ENCODE results near the gene CFAP20DC. TPM values are rescaled to one million over a fixed set of nuclear protein-coding genes. Genes with fewer than 3 reads are reported as not detected.

The CFAP20DC gene
- total RNA-seq, 1 experiment from 2014 or later: 2.9 TPM

DNA sequence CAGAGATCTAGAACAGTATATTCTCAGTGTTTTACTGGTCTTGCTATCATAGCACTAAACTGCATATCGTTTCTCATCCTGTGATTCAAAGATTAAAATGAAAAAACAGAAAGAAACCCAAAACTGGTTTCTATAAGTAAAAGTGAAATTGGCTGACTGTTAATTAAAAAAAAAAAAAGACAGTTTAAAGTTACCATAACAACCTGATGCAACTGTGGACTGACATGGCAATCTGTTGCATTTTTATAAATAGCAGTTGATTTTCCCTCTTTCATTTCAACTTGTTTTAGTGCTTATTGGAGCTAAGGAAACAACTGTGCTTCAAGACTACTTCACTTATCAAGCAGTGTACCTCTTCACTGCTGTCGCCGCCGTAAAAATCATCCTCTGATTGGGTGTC lies 186.6 kb downstream of the CFAP20DC start:
- ChIA-PET POLR2A (no interaction called here), RAD21 (ENCODE audit: low non-redundant PET in 1 of 2, low total read pairs in 2 of 2, uncharacterized antibody in 2 of 2, unreplicated experiment in 2 of 2) (no interaction called here), CTCF (no interaction called here)
- no peak for DNase-seq (ENCODE audit: low read depth, low spot score)
- Histone ChIP-seq H2AFZ (ENCODE audit: low read depth, low read length, poor library complexity, severe bottlenecking) (no peak overlapping the region), H3K4me2 (ENCODE audit: low read length) (no peak overlapping the region), H3K9me3 (ENCODE audit: control insufficient read depth in 1 of 2, insufficient read depth in 1 of 2, low read depth in 1 of 2, low read length in 2 of 2) (no peaks in the 10 kb centered on the region), H3K9ac (ENCODE audit: low read length) (no peak overlapping the region), H3K27me3 (ENCODE audit: insufficient read depth, low read length) (no peaks in the 10 kb centered on the region), H4K20me1 (ENCODE audit: insufficient read depth) (no peaks in the 10 kb centered on the region), H3K79me2 (ENCODE audit: insufficient read depth, low read length) (no peaks in the 10 kb centered on the region), H3K27ac (ENCODE audit: low read depth, low read length) (no peak overlapping the region), H3K36me3 (ENCODE audit: control insufficient read depth in 1 of 2, insufficient read depth in 2 of 2, low read length in 2 of 2) (no peaks in the 10 kb centered on the region), H3K4me1 (ENCODE audit: control insufficient read depth in 1 of 2, insufficient read depth in 2 of 2, low read length in 2 of 2) (no peaks in the 10 kb centered on the region), H3K4me3 (replicated peaks in 1 of 2; ENCODE audit: low read depth in 1 of 2, low read length in 2 of 2) (no peak overlapping the region), H3K9me2 (ENCODE audit: insufficient read depth) (no peaks in the 10 kb centered on the region)
- ATAC-seq: no peak
- no peak for TF ChIP-seq TCF7L2 (IDR thresholded peaks at IDR 0.05; ENCODE audit: borderline replicate concordance, extremely low read depth, insufficient read depth, insufficient read length)
- intact Hi-C loops (cut with micrococcal nuclease): no loop called here
- no TSS peak for BruUV-seq (replicated peaks)

GRCh38 chr3:58861551-58861950 lies 188.3 kb downstream of the CFAP20DC start:
- no peaks in the 10 kb centered on the region for H3K9me3 ChIP-seq (ENCODE audit: control insufficient read depth in 1 of 2, insufficient read depth in 1 of 2, low read depth in 1 of 2, low read length in 2 of 2)
- CTCF ChIA-PET: no interaction called here
- POLR2A ChIA-PET: no interaction called here
- no peak for DNase-seq (ENCODE audit: low read depth, low spot score)
- H3K4me1 ChIP-seq (ENCODE audit: control insufficient read depth in 1 of 2, insufficient read depth in 2 of 2, low read length in 2 of 2): no peaks in the 10 kb centered on the region
- no peaks in the 10 kb centered on the region for H3K9me2 ChIP-seq (ENCODE audit: insufficient read depth)
- H3K9ac ChIP-seq (ENCODE audit: low read length): no peak overlapping the region
- RAD21 ChIA-PET (ENCODE audit: low non-redundant PET in 1 of 2, low total read pairs in 2 of 2, uncharacterized antibody in 2 of 2, unreplicated experiment in 2 of 2): no interaction called here
- H3K4me3 ChIP-seq (replicated peaks in 1 of 2; ENCODE audit: low read depth in 1 of 2, low read length in 2 of 2): no peak overlapping the region
- no peaks in the 10 kb centered on the region for H3K79me2 ChIP-seq (ENCODE audit: insufficient read depth, low read length)
- H3K36me3 ChIP-seq (ENCODE audit: control insufficient read depth in 1 of 2, insufficient read depth in 2 of 2, low read length in 2 of 2): no peaks in the 10 kb centered on the region
- H3K4me2 ChIP-seq (ENCODE audit: low read length): no peak overlapping the region
- H3K27ac ChIP-seq (ENCODE audit: low read depth, low read length): no peak overlapping the region
- no peak overlapping the region for H2AFZ ChIP-seq (ENCODE audit: low read depth, low read length, poor library complexity, severe bottlenecking)
- no peaks in the 10 kb centered on the region for H3K27me3 ChIP-seq (ENCODE audit: insufficient read depth, low read length)
- no peaks in the 10 kb centered on the region for H4K20me1 ChIP-seq (ENCODE audit: insufficient read depth)
- intact Hi-C loops (cut with micrococcal nuclease): no loop called here
- BruUV-seq (replicated peaks): no TSS peak
- no peak for ATAC-seq
- TF ChIP-seq EGR1 (IDR thresholded peaks at IDR 0.05; ENCODE audit: low read depth) (no peak), SIN3A (IDR thresholded peaks at IDR 0.05; ENCODE audit: low read depth) (no peak), ZNF274 (IDR thresholded peaks at IDR 0.05; ENCODE audit: low read depth, low read length) (no peak), SRF (IDR thresholded peaks at IDR 0.05; ENCODE audit: low read depth) (no peak), POLR2AphosphoS5 (IDR thresholded peaks at IDR 0.05; ENCODE audit: low read depth, low read length) (no peak), RAD21 (IDR thresholded peaks at IDR 0.05; ENCODE audit: low read depth) (no peak), ATF3 (IDR thresholded peaks at IDR 0.05) (no peak), CBX3 (IDR thresholded peaks at IDR 0.05; ENCODE audit: low read depth) (no peak), CEBPB (IDR thresholded peaks at IDR 0.05; ENCODE audit: low read depth) (no peak), EZH2phosphoT487 (IDR thresholded peaks at IDR 0.05; ENCODE audit: borderline replicate concordance) (no peak), YY1 (IDR thresholded peaks at IDR 0.05; ENCODE audit: extremely low read depth, insufficient replicate concordance, low read depth, low read length) (no peak), CTCF (IDR thresholded peaks at IDR 0.05 in 2 of 3, conservative IDR thresholded peaks at IDR 0.05 in 1 of 3; ENCODE audit: borderline replicate concordance in 1 of 3, insufficient read depth in 1 of 3, low read depth in 2 of 3, low read length in 2 of 3) (no peak), JUND (IDR thresholded peaks at IDR 0.05) (no peak), ELF1 (IDR thresholded peaks at IDR 0.05; ENCODE audit: borderline replicate concordance, low read depth) (no peak), EZH2 (IDR thresholded peaks at IDR 0.05) (no peak), FOSL1 (IDR thresholded peaks at IDR 0.05; ENCODE audit: low read depth) (no peak)
- TF ChIP-seq, protein P1, sequence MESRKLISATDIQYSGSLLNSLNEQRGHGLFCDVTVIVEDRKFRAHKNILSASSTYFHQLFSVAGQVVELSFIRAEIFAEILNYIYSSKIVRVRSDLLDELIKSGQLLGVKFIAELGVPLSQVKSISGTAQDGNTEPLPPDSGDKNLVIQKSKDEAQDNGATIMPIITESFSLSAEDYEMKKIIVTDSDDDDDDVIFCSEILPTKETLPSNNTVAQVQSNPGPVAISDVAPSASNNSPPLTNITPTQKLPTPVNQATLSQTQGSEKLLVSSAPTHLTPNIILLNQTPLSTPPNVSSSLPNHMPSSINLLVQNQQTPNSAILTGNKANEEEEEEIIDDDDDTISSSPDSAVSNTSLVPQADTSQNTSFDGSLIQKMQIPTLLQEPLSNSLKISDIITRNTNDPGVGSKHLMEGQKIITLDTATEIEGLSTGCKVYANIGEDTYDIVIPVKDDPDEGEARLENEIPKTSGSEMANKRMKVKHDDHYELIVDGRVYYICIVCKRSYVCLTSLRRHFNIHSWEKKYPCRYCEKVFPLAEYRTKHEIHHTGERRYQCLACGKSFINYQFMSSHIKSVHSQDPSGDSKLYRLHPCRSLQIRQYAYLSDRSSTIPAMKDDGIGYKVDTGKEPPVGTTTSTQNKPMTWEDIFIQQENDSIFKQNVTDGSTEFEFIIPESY (IDR thresholded peaks at IDR 0.05; ENCODE audit: extremely low read depth, insufficient replicate concordance, low read length): no peak

All from HCT116 (cell line).